HG03039 (cell line): Measurements from ENCODE around the gene PPP4R3B.
A peak's percentile ranks its signal among the peaks of the same experiment; 100 is the strongest.

ENCODE experiments used
- ATAC-seq: cut with Tn5 transposase; IDR thresholded peaks from one replicate; pipeline ENCODE4 v1.9.1; 2021; ENCODE audit warnings: mild to moderate bottlenecking, moderate library complexity; ENCODE audit not compliant: unreplicated experiment

The PPP4R3B gene

GRCh38 chr2:55519938-55520885 is 97.2 kb downstream of the PPP4R3B start:
- peak; percentile 8 for ATAC-seq

- no peak for ATAC-seq
These were observed 98.6 kb downstream of the PPP4R3B start for GRCh38 chr2:55518841-55519165.

- ATAC-seq = no peak
These were observed 105.8 kb downstream of the PPP4R3B start for GRCh38 chr2:55511508-55512124.

- no peak for ATAC-seq
These were observed 114.8 kb downstream of the PPP4R3B start for GRCh38 chr2:55502590-55503141.

GRCh38 chr2:55500025-55500424 is 117.4 kb downstream of the PPP4R3B start:
- ATAC-seq = no peak

- ATAC-seq = no peak
These were observed 118.8 kb downstream of the PPP4R3B start for GRCh38 chr2:55498582-55498981.
